ENCODE measurements around the gene SULT1A2. TPM values are rescaled to one million over a fixed set of nuclear protein-coding genes. Genes with fewer than 3 reads are reported as not detected.
A peak's percentile ranks its signal among the peaks of the same experiment; 100 is the strongest.

Gene SULT1A2
- polyA plus RNA-seq, 1 donor (not counting 4 experiments of a cell fraction or from before 2014, with no cell fraction given), result not detected

DNA sequence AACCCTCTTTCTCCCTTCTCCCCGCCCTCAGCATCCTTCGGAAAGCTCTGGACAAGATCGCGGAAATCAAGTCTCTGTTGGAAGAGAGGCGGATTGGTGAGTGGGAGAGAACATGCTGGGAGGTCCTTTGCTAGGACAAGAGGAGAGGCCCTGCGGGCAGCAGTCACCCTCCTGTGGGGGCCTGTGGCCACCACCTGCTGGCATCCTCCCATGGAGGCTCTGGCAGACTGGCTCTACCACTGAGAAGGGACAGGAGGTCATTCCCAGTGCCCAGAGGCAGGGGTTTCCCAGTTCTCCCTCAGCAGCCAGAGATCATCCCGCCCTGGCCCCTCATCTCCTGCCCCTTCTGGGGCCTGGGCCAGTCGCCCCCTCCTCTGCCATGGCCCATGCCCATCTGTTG lies 7.8 kb downstream of the SULT1A2 start:
- FAIRE-seq (no peak), DNase-seq (ENCODE audit: low read depth, low spot score) (no peak)
- peaks cover 6% of the 10 kb centered on the region for H3K4me1 ChIP-seq (ENCODE audit: control insufficient read depth, extremely low read depth, insufficient read depth, low read length)
- H3K79me2 ChIP-seq (ENCODE audit: control insufficient read depth, insufficient read depth, low read length), result no peaks in the 10 kb centered on the region
- dilution Hi-C loops (cut with MboI; ENCODE audit: extremely low pct_ligation_motif_present, low sequenced_read_pairs), result no loop called here
- H3K27ac ChIP-seq (ENCODE audit: control insufficient read depth, insufficient read depth, low read length), result no peak overlapping the region
- peaks cover 5 to 6% of the 10 kb centered on the region in 2 experiments for H3K36me3 ChIP-seq (ENCODE audit: control insufficient read depth in 2 of 2, extremely low read depth in 1 of 2, insufficient read depth in 2 of 2, low read length in 2 of 2)
- H3K9ac ChIP-seq (ENCODE audit: control insufficient read depth, extremely low read depth, insufficient read depth, low read length), result no peak overlapping the region
- H3K4me3 ChIP-seq (ENCODE audit: control insufficient read depth in 2 of 3, extremely low read depth in 1 of 3, insufficient read depth in 2 of 3, low read depth in 1 of 3, low read length in 3 of 3), result no peak overlapping the region
- no peaks in the 10 kb centered on the region for H3K27me3 ChIP-seq (ENCODE audit: control insufficient read depth, extremely low read depth, insufficient read depth, low read length)
- H2AFZ ChIP-seq (ENCODE audit: control insufficient read depth, low read length), result no peak overlapping the region
- H3K9me1 ChIP-seq (ENCODE audit: control insufficient read depth, extremely low read depth, insufficient read depth, low read length), result no peaks in the 10 kb centered on the region
- no peaks in the 10 kb centered on the region for H4K20me1 ChIP-seq (ENCODE audit: control insufficient read depth, extremely low read depth, insufficient read depth, low read length)
- no peaks in the 10 kb centered on the region for H3K9me3 ChIP-seq (ENCODE audit: control insufficient read depth, low read depth, low read length)
- H3K4me2 ChIP-seq (ENCODE audit: control insufficient read depth, extremely low read depth, insufficient read depth, low read depth, low read length), result no peak overlapping the region
- TF ChIP-seq, protein P1, sequence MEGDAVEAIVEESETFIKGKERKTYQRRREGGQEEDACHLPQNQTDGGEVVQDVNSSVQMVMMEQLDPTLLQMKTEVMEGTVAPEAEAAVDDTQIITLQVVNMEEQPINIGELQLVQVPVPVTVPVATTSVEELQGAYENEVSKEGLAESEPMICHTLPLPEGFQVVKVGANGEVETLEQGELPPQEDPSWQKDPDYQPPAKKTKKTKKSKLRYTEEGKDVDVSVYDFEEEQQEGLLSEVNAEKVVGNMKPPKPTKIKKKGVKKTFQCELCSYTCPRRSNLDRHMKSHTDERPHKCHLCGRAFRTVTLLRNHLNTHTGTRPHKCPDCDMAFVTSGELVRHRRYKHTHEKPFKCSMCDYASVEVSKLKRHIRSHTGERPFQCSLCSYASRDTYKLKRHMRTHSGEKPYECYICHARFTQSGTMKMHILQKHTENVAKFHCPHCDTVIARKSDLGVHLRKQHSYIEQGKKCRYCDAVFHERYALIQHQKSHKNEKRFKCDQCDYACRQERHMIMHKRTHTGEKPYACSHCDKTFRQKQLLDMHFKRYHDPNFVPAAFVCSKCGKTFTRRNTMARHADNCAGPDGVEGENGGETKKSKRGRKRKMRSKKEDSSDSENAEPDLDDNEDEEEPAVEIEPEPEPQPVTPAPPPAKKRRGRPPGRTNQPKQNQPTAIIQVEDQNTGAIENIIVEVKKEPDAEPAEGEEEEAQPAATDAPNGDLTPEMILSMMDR (optimal IDR thresholded peaks at IDR 0.05 in 1 of 3, IDR thresholded peaks at IDR 0.05 in 1 of 3, conservative IDR thresholded peaks at IDR 0.05 in 1 of 3; ENCODE audit: extremely low read depth in 1 of 3, insufficient read depth in 2 of 3, low read length in 3 of 3), result no peak
- TF ChIP-seq EZH2 (IDR thresholded peaks at IDR 0.05; ENCODE audit: low read length), result no peak

DNA sequence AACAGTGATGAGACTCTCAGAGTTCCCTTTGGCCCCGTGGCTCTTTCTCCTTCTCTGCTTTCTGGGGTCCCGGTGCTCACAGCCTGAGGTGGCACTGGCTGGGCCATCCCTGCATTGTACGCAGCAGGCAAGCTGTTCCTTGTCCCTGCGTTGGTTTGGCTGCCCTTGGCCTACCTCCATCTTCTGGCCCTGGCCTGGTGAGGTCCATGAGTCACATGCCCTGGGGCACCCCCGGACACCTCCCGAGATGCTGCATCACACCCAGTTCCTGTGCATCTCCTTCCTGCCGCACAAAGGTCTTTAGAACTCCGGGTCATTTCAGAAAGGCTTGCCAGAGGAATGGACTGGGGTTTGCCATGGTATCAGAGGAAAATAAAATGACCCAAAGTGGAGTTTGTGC lies 9.5 kb downstream of the SULT1A2 start:
- no peak overlapping the region for H3K27ac ChIP-seq (ENCODE audit: control insufficient read depth, insufficient read depth, low read length)
- peak; percentile 5 for DNase-seq (ENCODE audit: low read depth, low spot score)
- dilution Hi-C loops (cut with MboI; ENCODE audit: extremely low pct_ligation_motif_present, low sequenced_read_pairs), result no loop called here

More for the DNA sequence above, 9.5 kb downstream of the SULT1A2 start:
- no peaks in the 10 kb centered on the region for H4K20me1 ChIP-seq (ENCODE audit: control insufficient read depth, extremely low read depth, insufficient read depth, low read length)
- peaks cover 6 to 7% of the 10 kb centered on the region in 2 experiments for H3K36me3 ChIP-seq (ENCODE audit: control insufficient read depth in 2 of 2, extremely low read depth in 1 of 2, insufficient read depth in 2 of 2, low read length in 2 of 2)
- no peaks in the 10 kb centered on the region for H3K9me1 ChIP-seq (ENCODE audit: control insufficient read depth, extremely low read depth, insufficient read depth, low read length)
- H3K4me3 ChIP-seq (ENCODE audit: control insufficient read depth in 2 of 3, extremely low read depth in 1 of 3, insufficient read depth in 2 of 3, low read depth in 1 of 3, low read length in 3 of 3), result no peak overlapping the region
- H3K9me3 ChIP-seq (ENCODE audit: control insufficient read depth, low read depth, low read length), result no peaks in the 10 kb centered on the region
- H3K4me2 ChIP-seq (ENCODE audit: control insufficient read depth, extremely low read depth, insufficient read depth, low read depth, low read length), result no peak overlapping the region
- peaks cover 6% of the 10 kb centered on the region for H3K4me1 ChIP-seq (ENCODE audit: control insufficient read depth, extremely low read depth, insufficient read depth, low read length)
- TF ChIP-seq, protein P1 (optimal IDR thresholded peaks at IDR 0.05 in 1 of 3, IDR thresholded peaks at IDR 0.05 in 1 of 3, conservative IDR thresholded peaks at IDR 0.05 in 1 of 3; ENCODE audit: extremely low read depth in 1 of 3, insufficient read depth in 2 of 3, low read length in 3 of 3), result no peak
- no peak for TF ChIP-seq EZH2 (IDR thresholded peaks at IDR 0.05; ENCODE audit: low read length)
- H2AFZ ChIP-seq (ENCODE audit: control insufficient read depth, low read length), result no peak overlapping the region
- no peaks in the 10 kb centered on the region for H3K79me2 ChIP-seq (ENCODE audit: control insufficient read depth, insufficient read depth, low read length)
- no peak overlapping the region for H3K9ac ChIP-seq (ENCODE audit: control insufficient read depth, extremely low read depth, insufficient read depth, low read length)
- H3K27me3 ChIP-seq (ENCODE audit: control insufficient read depth, extremely low read depth, insufficient read depth, low read length), result no peaks in the 10 kb centered on the region
- FAIRE-seq, result peak; percentile 23

Measured in keratinocyte (primary cell).